Measurements from ENCODE around the gene ABHD16B.

The ABHD16B gene

DNA sequence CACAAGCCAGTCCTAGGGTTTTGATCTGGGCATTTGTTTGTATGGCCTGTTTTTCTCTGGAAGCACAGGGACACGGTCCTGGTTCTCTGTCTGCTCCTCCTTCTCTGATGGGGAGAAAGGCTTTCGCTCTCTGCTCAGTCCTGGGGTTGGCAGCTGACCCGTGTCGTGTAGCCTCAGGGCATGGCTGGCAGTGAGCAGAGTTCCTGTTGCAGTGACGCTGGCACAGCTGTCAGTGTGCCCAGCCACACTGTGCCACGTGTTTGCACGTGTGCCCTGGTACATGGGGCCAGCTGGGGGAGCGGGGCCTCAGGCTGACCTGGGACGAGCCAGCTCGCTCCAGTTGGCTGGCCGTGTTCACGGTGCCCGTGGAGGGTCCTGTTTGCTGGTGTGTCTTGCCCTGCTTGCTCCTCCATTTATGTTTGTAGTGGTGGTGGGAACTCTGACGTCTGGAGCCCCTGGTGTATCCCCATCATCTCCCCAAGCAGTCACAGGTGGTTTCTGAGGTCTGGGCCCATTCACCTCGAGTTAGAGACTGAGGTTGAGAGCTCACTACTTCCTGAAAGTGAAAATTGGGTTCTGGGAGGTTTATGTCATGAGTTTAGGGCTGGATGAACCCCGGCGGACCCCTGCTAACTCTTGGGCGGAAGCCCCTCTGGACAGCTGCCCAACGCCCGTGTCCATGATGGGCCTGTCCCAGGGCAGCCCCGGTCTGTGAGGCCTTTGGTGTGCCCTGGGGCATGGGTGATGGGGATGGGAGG lies 23.4 kb downstream of the ABHD16B start:
- in situ Hi-C loops (cut with HindIII; ENCODE audit: low sequenced_read_pairs), result no loop called here
- no peak for TF ChIP-seq CTCF (IDR thresholded peaks at IDR 0.05; ENCODE audit: low read depth, low read length, missing control alignments)
- no peak overlapping the region for H3K4me3 ChIP-seq (ENCODE audit: low read depth, low read length)
- DNase-seq (ENCODE audit: low read depth), result no peak

GRCh38 chr20:63885264-63886053 lies 24.2 kb downstream of the ABHD16B start:
- in situ Hi-C loops (cut with HindIII; ENCODE audit: low sequenced_read_pairs), result no loop called here
- DNase-seq (ENCODE audit: low read depth), result no peak
- no peak for TF ChIP-seq CTCF (IDR thresholded peaks at IDR 0.05; ENCODE audit: low read depth, low read length, missing control alignments)
- no peak overlapping the region for H3K4me3 ChIP-seq (ENCODE audit: low read depth, low read length)

DNA sequence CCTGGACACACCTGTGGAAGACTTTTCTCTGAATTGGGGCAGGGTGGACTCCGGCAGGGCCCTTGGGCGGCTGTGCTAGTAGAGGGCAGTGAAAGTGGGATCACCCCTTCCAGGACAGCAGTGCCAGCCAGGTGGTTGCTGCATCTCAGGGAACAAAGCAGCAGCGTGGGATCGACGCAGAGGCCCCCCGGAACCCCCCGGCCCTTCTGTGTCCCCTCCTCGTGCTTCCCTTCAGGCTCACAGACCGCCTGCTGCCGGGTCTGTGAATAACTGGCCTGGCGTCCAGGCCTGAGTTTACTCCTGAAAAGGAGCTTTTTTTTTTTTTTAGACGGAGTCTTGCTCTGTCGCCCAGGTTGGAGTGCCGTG lies 24.7 kb downstream of the ABHD16B start:
- no peak for DNase-seq (ENCODE audit: low read depth)
- no peak overlapping the region for H3K4me3 ChIP-seq (ENCODE audit: low read depth, low read length)
- no peak for TF ChIP-seq CTCF (IDR thresholded peaks at IDR 0.05; ENCODE audit: low read depth, low read length, missing control alignments)
- in situ Hi-C loops (cut with HindIII; ENCODE audit: low sequenced_read_pairs), result no loop called here

DNA sequence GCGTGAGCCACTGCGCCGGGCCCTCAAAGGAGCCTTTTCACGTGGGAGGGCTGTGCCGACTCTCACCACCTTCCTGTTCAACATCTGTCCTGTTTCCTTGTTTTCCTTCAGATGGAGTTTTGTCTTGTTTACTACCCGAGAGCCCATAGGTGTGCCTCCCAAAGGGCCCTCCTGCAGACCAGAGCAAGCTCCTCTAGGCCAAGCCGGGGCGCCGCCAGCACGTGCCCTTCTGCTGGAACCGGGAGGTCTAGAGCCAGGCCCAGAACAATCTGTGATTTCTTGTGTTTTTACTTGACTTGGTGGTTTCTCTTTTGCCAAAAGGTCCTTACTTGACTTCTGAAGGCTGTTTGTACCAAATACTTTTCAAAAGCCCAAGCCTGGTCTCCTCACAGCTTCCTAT lies 25.6 kb downstream of the ABHD16B start:
- DNase-seq (ENCODE audit: low read depth), result no peak
- in situ Hi-C loops (cut with HindIII; ENCODE audit: low sequenced_read_pairs), result no loop called here
- no peak overlapping the region for H3K4me3 ChIP-seq (ENCODE audit: low read depth, low read length)
- TF ChIP-seq CTCF (IDR thresholded peaks at IDR 0.05; ENCODE audit: low read depth, low read length, missing control alignments), result no peak

DNA sequence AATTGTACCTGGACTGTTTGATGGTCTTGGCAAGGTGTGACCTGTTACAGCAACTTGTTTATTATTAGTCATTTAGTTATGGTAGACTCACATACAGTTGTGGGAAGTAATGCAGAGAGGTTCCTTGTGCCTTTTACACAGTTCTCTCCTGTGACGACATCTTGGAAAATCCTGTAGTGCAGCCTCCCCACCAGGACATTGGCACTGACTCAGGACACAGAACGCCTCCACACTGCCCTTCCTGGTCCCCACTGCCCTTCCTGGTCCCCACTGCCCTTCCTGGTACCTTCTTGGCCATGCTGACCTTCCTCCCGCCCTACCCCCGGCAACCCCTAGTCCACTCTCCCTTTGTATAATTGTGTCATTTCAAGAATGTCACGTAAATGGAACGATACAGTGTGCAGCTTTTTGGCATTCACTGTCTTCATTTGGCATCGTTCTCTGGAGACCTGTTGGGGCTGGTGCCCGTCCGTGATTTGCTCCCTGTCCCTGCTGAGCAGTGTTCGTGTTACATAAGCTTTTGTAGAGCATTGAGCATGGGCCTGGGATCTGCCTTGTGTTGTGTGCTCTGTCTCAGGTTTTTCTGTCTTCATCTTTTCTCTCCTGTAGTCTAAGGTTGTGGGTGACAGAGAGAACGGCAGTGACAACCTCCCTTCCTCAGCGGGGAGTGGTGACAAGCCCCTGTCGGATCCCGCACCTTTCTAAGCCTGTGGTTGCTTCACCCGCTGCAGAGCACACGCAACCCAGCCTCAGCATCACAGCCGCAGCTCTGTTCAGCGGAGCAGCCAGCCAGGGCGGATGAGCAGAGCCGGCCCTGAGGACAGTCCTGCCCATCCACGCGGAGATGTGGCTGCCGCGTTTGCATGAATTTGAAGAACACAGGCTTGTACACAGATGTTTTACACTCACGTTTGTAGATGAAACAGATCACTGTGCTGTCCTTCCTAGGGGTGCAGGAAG lies 28.2 kb downstream of the ABHD16B start:
- in situ Hi-C loops (cut with HindIII; ENCODE audit: low sequenced_read_pairs), result no loop called here
- DNase-seq (ENCODE audit: low read depth), result no peak
- no peak for TF ChIP-seq CTCF (IDR thresholded peaks at IDR 0.05; ENCODE audit: low read depth, low read length, missing control alignments)
- no peak overlapping the region for H3K4me3 ChIP-seq (ENCODE audit: low read depth, low read length)

DNA sequence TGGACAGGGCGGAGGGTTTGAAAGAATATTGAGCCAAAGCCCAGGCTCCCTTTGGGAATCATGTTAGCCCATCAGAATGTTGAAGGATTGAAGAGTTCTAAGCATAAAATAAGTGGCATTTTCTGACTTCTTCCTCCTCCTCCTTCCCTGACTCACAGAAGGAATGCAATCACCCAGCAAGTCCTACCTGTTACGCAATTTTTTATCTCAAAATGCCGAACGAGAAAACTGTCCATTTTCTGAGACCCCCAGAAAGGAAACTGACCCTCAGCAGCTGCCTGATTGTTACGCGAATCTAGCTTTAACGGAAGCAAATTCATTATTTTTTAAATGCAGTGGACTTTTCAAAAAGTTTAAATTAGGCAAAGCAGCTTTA lies 28.9 kb downstream of the ABHD16B start:
- in situ Hi-C loops (cut with HindIII; ENCODE audit: low sequenced_read_pairs), result no loop called here
- no peak for TF ChIP-seq CTCF (IDR thresholded peaks at IDR 0.05; ENCODE audit: low read depth, low read length, missing control alignments)
- DNase-seq (ENCODE audit: low read depth), result no peak
- no peak overlapping the region for H3K4me3 ChIP-seq (ENCODE audit: low read depth, low read length)

All from astrocyte of the cerebellum (primary cell).